ENCODE data around the gene OXT.
A peak's percentile ranks its signal among the peaks of the same experiment; 100 is the strongest.

The OXT gene

DNA sequence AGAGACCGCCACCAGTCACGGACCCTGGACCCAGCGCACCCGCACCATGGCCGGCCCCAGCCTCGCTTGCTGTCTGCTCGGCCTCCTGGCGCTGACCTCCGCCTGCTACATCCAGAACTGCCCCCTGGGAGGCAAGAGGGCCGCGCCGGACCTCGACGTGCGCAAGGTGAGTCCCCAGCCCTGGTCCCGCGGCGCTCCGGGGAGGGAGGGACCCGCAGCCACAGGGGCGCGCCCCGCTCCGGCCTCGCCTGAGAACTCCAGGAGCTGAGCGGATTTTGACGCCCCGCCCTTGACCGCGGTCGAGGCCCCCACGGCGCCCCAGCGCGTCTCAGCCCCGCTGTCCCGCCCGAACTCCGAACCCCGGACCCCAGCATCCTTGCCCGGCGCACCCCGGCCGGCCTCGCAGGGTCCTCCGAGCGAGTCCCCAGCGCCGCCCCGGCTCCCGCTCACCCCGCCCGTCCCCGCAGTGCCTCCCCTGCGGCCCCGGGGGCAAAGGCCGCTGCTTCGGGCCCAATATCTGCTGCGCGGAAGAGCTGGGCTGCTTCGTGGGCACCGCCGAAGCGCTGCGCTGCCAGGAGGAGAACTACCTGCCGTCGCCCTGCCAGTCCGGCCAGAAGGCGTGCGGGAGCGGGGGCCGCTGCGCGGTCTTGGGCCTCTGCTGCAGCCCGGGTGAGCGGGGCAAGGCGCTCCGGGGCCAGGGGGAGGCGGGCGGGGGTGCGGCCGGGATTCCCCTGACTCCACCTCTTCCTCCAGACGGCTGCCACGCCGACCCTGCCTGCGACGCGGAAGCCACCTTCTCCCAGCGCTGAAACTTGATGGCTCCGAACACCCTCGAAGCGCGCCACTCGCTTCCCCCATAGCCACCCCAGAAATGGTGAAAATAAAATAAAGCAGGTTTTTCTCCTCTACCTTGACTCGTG is at the start of gene OXT:
TSS of gene OXT (plus strand) at position 11 of the 920 bp plus-strand sequence. CDS start at position 47, 36 bp downstream.
- DNase-seq, result no peak

DNA sequence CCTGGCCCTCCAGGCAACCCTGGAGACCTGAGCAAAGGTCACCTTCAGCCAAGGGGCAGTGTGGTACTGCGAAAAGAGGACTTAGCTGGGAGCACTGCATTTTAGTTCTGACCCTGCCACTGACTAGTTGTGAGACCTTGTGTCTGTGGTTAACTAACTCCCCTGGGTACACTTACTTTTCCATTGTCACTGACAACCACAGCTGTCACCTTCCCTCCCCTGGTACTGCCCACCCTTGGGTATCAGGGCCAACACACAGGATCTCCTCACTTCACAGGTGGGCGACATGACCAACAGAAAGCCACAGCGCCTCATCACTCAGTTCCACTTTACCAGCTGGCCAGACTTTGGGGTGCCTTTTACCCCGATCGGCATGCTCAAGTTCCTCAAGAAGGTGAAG is 49.6 kb upstream of the OXT start:
- no peak for DNase-seq

- peak; percentile 26 for DNase-seq
Observed at GRCh38 chr20:3022559-3023490, 48.6 kb upstream of the OXT start.

- no peak for DNase-seq
Observed at GRCh38 chr20:3027987-3028386, 43.4 kb upstream of the OXT start.

GRCh38 chr20:3031524-3032147 is 39.8 kb upstream of the OXT start:
- DNase-seq, result no peak

DNA sequence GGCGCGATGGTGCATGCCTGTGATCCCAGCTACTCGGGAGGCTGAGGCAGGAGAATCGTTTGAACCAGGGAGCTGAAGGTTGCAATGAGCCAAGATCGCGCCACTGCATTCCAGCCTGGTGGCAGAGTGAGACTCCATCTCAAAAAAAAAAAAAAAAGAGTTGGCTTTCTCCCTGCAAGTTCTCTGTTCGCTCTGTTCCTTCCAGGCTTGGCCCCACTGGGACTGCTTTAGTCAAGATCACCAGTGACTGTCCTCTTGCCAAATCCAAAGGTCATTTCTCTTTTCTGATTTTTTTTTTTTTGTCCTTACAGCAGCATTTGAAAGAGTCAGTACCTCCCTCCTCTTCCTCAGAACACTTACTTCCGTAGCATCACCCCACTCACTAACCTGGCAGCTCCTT is 38.8 kb upstream of the OXT start:
- no peak for DNase-seq

DNA sequence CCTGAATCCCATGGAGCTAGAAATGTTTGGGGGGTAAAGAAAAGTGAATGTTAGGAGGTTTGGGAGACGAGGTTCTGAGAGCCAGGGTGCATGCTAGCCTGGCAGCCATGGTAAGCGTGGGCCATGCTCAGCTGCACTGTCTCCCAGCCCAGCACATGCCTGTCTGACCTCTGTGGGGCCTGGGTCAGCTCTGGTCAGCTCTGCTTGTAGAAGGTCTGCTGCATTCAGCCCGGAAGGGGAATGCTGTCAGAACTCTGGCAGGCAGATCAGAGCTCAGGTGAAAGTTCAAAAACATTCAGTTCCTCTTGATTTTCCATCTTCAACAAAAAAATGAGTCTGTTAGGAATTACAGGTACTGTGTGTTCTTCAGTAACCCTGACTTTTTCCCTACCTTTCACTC is 33.8 kb upstream of the OXT start:
- no peak for DNase-seq

DNA sequence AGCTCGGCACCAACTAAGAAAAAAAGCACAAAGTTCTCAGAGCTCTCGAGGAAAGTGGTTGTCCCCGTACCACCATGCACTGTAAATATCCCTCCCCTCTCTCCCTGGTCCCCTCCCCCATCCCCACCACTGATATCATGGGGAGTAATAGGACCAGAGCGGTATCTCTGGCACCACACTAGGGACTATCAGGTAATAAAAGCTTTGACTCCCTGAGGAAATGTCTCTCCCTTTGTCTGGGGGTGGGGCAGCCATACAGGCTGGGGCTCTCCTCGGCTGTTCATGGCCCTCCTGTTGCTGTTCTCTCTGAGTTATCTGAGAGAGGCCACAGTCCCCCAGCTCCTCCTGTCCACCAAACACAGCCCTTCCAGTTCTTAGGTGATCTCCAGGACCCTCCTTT is 33.0 kb upstream of the OXT start:
- DNase-seq, result no peak

GRCh38 chr20:3039426-3039825 is 32.0 kb upstream of the OXT start:
- no peak for DNase-seq

GRCh38 chr20:3040086-3040485 is 31.3 kb upstream of the OXT start:
- no peak for DNase-seq

- DNase-seq, result peak; percentile 58
Observed at GRCh38 chr20:3041854-3042409, 29.5 kb upstream of the OXT start.

DNA sequence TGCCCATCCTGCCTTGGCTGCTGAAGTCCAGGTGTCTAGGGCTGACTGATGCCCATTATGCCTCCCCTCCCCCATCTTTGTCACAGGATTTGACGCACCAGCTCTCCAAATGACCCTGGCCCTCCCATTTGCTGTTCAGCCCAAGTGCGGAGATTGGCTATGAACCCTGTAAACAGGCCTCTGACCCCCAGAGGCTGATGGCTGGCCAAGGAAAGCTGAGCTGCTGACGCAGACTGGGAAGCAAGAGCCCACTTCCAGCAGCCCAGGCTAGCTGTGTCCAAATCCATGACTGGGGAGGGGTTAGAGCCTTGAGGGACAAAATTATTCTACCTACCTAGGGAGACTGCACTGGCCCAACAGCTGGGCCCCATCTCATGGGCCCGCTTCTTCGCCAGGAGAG is 28.8 kb upstream of the OXT start:
- DNase-seq, result peak; percentile 40

DNA sequence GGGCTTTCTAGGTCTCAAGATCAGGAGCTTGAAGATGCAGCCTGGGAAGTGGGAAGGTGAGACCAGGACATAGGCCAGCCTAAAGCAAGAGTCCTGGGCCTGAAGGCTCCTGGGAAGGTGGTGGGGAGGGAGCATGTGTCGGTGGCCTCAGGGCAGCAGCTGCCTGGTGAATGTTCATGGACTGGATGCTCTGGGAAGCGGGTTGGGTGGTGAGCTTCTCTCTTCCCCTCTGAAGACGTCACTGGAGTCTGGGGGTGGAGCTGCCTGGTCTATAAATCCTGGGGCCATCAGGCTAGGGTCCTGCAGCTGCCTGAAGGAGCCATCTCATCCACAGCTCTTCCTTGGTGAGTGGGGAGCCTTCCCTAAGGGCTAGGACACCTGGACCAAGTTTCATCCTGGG is 28.1 kb upstream of the OXT start, which contains the start of gene GNRH2:
TSS of gene GNRH2 (plus strand) at position 301 of the 400 bp plus-strand sequence. CDS start 793 bp downstream, outside the sequence.
- no peak for DNase-seq

GRCh38 chr20:3044336-3044965 is 27.0 kb upstream of the OXT start:
- no peak for DNase-seq

DNA sequence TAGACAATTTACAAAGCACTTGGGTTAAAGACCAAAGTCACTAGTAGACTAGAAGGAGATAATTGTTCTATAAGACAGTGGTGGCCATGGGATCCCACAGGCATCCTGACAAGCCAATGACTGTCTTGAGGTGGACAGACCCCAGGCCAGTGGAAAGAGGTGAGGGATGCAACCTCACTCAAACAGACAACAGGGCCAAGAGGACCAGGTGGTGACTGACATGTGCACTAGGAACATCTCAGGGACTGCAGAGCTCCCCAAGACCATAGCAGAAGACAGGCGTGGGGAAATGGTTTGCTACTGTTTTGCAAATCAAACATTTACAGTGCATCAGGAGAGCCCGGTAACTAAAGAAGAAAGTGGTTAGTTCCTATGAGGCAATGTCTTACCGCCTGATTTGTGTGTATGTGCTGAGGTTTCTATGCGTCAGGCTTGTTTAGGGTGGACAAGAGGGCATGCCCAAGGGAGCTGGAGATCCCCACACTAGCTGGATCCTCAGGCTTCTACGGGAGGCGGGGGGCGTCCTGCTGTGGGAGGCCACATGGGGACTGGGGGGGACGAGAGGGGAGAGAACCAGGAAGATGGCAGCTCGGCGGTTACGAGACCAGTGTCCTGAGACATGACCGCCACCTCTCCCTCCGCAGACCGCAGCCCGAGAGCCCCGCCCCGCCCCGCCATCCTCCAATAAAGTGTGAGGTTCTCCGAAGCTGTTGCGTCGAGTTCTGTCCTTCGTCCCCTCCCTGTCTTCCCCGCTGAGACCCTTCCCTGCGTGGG is 26.2 kb upstream of the OXT start:
- DNase-seq, result peak; percentile 77

GRCh38 chr20:3045816-3046676 is 25.4 kb upstream of the OXT start, which contains the start of gene MRPS26:
TSS of gene MRPS26 (plus strand) at chr20:3046052. CDS start at chr20:3046069, 17 bp downstream.
- peak; percentile 78 for DNase-seq

- peak; percentile 63 for DNase-seq
Observed at GRCh38 chr20:3046677-3047462, 24.6 kb upstream of the OXT start.

DNA sequence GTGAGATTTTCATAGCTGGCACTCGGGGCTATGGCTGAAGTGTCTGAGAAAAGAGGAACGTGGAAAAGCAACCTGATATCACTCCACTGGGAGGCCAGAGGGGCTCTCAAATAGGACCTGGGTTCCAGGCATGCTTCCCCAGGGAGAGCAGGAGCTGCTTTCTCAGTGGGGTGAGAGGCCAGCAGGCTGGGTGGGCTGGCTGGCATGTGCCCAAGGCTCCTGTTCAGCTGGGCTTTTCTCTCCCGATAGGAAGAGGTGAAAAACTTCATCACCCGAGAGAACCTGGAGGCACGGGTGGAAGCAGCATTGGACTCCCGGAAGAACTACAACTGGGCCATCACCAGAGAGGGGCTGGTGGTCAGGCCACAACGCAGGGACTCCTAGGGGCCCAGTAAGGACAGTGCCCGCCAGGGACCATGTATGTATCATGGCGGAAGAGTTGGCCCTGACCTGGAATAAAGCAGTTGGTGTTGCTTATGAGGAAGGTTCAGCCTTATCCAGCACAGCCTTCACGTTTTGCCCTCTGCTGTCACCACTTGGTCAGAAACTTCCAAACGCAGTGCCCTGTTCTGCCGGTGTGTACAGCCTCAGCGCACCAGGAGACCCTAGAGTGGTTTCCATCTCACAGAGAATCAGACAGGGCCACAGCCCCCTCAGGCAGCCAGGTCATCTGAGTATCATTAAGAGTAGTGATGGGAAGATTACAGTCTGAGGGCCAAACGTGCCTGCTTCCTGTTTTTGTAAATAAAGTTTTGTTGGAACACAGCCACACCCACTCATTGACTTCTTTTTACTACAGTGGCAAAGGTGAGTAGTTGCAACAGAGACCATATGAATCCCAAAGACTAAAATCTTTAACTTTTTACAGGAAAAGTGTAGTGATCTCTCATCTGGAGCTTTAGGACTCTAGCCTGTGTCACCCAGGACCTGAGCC is 23.7 kb upstream of the OXT start:
- DNase-seq, result no peak
